Measurements from ENCODE around the gene SLC17A9. TPM values are rescaled to one million over a fixed set of nuclear protein-coding genes. Genes with fewer than 3 reads are reported as not detected.
"Not testable (repeated sequence)": the region's sequence is repeated elsewhere in the genome, so short reads cannot be mapped to it uniquely, and the experiment has no call there.

SLC17A9 gene
- total and polyA plus RNA-seq, 10 of the 15 experiments (the other 5 are each of a cell fraction or from before 2014, with no cell fraction given): 0.72 to 74.1 (median 29.4) TPM

GRCh38 chr20:62960446-62961309, 8.2 kb downstream of the SLC17A9 start:
- POLR2A ChIA-PET; BruUV-seq (replicated peaks); ATAC-seq; H3K9me3 ChIP-seq (replicated peaks; ENCODE audit: control insufficient read depth, insufficient read depth, low read length); H3K79me2 ChIP-seq (ENCODE audit: control insufficient read depth, insufficient read depth, low read length); intact Hi-C loops (cut with micrococcal nuclease; ENCODE audit: unreplicated experiment); H3K27ac ChIP-seq (ENCODE audit: control insufficient read depth, insufficient read depth); H3K4me1 ChIP-seq (ENCODE audit: control insufficient read depth, insufficient read depth, low read length); SMC1A ChIA-PET (ENCODE audit: uncharacterized antibody, unreplicated experiment); DNase-seq (ENCODE audit: low read depth, low spot score); RAD21 ChIA-PET (ENCODE audit: unreplicated experiment); H3K9ac ChIP-seq (ENCODE audit: control insufficient read depth, insufficient read depth, low read length); in situ Hi-C loops (cut with MboI); H2AFZ ChIP-seq (ENCODE audit: control insufficient read depth, low read depth, low read length); H3K4me2 ChIP-seq (ENCODE audit: control insufficient read depth, insufficient read depth); H3K4me3 ChIP-seq; FAIRE-seq; H4K20me1 ChIP-seq (ENCODE audit: control insufficient read depth, insufficient read depth); H3K27me3 ChIP-seq (replicated peaks in 1 of 2; ENCODE audit: control insufficient read depth in 2 of 2, insufficient read depth in 2 of 2, low read length in 1 of 2): not testable (repeated sequence)
- CTCF ChIA-PET: interaction anchor here (1.5 kb wide), 1 partner anchor 59 kb away, joined by 4 read pairs; no protein-coding TSS in a partner anchor
- 97% methylated on average over 24 of the region's 31 CpGs for WGBS (ENCODE audit: insufficient coverage, insufficient replicate concordance, low lambda C conversion rate, missing lambda C conversion rate)
- peaks cover 16 to 36% of the 10 kb centered on the region in 2 experiments; a peak in 3 of 4 replicates for H3K36me3 ChIP-seq (ENCODE audit: control insufficient read depth in 2 of 2, insufficient read depth in 2 of 2, low read length in 1 of 2)

DNA sequence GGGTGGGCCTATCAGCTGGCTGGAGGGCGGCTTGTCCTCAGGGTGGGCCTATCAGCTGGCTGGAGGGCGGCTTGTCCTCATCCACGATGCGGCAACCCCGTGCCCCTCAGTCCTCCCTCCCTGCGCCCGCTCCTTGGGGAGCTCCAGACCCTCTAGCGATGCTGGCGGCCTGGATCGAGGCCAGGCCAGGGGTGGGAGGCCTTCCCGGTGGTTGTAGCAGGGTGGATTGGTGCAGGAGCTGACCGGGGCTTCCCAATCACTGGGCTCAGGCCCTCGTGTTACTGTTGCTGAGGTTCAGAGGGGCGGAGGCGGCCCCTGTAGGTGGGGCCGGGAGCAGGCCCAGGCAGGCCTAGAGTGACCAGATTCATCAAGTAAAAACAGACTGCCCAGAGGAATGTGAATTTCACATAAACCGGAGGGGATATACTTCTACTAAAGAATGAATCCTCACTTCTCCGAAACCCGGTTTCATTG, 8.8 kb downstream of the SLC17A9 start:
- Histone ChIP-seq H3K27ac (ENCODE audit: control insufficient read depth, insufficient read depth) (no peak overlapping the region), H4K20me1 (ENCODE audit: control insufficient read depth, insufficient read depth) (no peaks in the 10 kb centered on the region), H3K27me3 (replicated peaks in 1 of 2; ENCODE audit: control insufficient read depth in 2 of 2, insufficient read depth in 2 of 2, low read length in 1 of 2) (no peaks in the 10 kb centered on the region), H3K4me1 (ENCODE audit: control insufficient read depth, insufficient read depth, low read length) (no peaks in the 10 kb centered on the region), H2AFZ (ENCODE audit: control insufficient read depth, low read depth, low read length) (no peak overlapping the region), H3K9ac (ENCODE audit: control insufficient read depth, insufficient read depth, low read length) (no peak overlapping the region), H3K36me3 (ENCODE audit: control insufficient read depth in 2 of 2, insufficient read depth in 2 of 2, low read length in 1 of 2) (peaks cover 16 to 34% of the 10 kb centered on the region in 2 experiments; a peak in 3 of 4 replicates), H3K79me2 (ENCODE audit: control insufficient read depth, insufficient read depth, low read length) (no peaks in the 10 kb centered on the region; the same call in none of the 2 replicates), H3K4me3 (no peak overlapping the region), H3K9me3 (replicated peaks; ENCODE audit: control insufficient read depth, insufficient read depth, low read length) (no peaks in the 10 kb centered on the region), H3K4me2 (ENCODE audit: control insufficient read depth, insufficient read depth) (no peak overlapping the region)
- FAIRE-seq: no peak
- DNase-seq (ENCODE audit: low read depth, low spot score): no peak
- ChIA-PET CTCF (interaction anchor here (1.2 kb wide), 1 partner anchor 138 kb away, joined by 3 read pairs; no protein-coding TSS in a partner anchor), SMC1A (ENCODE audit: uncharacterized antibody, unreplicated experiment) (no interaction called here), POLR2A (no interaction called here), RAD21 (ENCODE audit: unreplicated experiment) (no interaction called here)
- no peak for ATAC-seq
- intact Hi-C loops (cut with micrococcal nuclease; ENCODE audit: unreplicated experiment) (no loop called here), in situ Hi-C loops (cut with MboI) (no loop called here)
- WGBS (ENCODE audit: insufficient coverage, insufficient replicate concordance, low lambda C conversion rate, missing lambda C conversion rate): 93% methylated on average over 15 of the region's 19 CpGs
- no TSS peak for BruUV-seq (replicated peaks)
- TF ChIP-seq RCOR1 (conservative IDR thresholded peaks at IDR 0.05; ENCODE audit: low read depth, low read length) (no peak), SMAD5 (IDR thresholded peaks at IDR 0.05; ENCODE audit: low read depth) (no peak), ZBED1 (IDR thresholded peaks at IDR 0.05; ENCODE audit: borderline replicate concordance) (no peak), NFXL1 (IDR thresholded peaks at IDR 0.05; ENCODE audit: borderline replicate concordance) (no peak), EP300 (IDR thresholded peaks at IDR 0.05; ENCODE audit: borderline replicate concordance in 1 of 2, control insufficient read depth in 1 of 2, low read depth in 2 of 2, low read length in 2 of 2) (no peak), CBFB (IDR thresholded peaks at IDR 0.05; ENCODE audit: low read depth) (no peak), RUNX3 (IDR thresholded peaks at IDR 0.05; ENCODE audit: low read length) (no peak), ZNF622 (IDR thresholded peaks at IDR 0.05) (no peak), TAF1 (IDR thresholded peaks at IDR 0.05; ENCODE audit: borderline replicate concordance, low read depth, low read length) (no peak), FOXM1 (IDR thresholded peaks at IDR 0.05; ENCODE audit: low read depth, low read length) (no peak), GABPA (IDR thresholded peaks at IDR 0.05; ENCODE audit: low read depth) (no peak), MXI1 (IDR thresholded peaks at IDR 0.05; ENCODE audit: low read depth, low read length) (no peak), KLF5 (IDR thresholded peaks at IDR 0.05; ENCODE audit: partially characterized antibody) (no peak), TBL1XR1 (IDR thresholded peaks at IDR 0.05; ENCODE audit: low read depth, low read length) (no peak), CHD1 (IDR thresholded peaks at IDR 0.05; ENCODE audit: low read depth, low read length) (no peak), ZNF207 (IDR thresholded peaks at IDR 0.05; ENCODE audit: borderline replicate concordance) (no peak), SREBF2 (IDR thresholded peaks at IDR 0.05; ENCODE audit: low read length) (no peak)
